Astrocyte of the spinal cord (primary cell): ENCODE data around the gene TSSC4.

Experiments used
- DNase-seq: peaks from one replicate; pipeline ENCODE4 v3.0.0; 2011; ENCODE audit warnings: low read depth, low spot score
- H3K4me3 ChIP-seq: 2 replicates; pipeline ENCODE4 v1.5.1; 2011; ENCODE audit warnings: low read depth, mild to moderate bottlenecking, low read length, moderate library complexity
- CTCF ChIP-seq: IDR thresholded peaks from 2 replicates; pipeline ENCODE4 v1.5.1; 2012; ENCODE audit warnings: low read depth, mild to moderate bottlenecking, low read length, inconsistent platforms
- in situ Hi-C: cut with HindIII; loops from 2 replicates; pipeline ENCODE4 v1.10.0; 2017; ENCODE audit warnings: low sequenced_read_pairs

The TSSC4 gene

GRCh38 chr11:2413742-2414579 is 13.4 kb downstream of the TSSC4 start:
- in situ Hi-C loops: no loop called here
- H3K4me3 ChIP-seq: no peak overlapping the region
- DNase-seq: no peak
- no peak for TF ChIP-seq CTCF

- H3K4me3 ChIP-seq: no peak overlapping the region
- no peak for TF ChIP-seq CTCF
- in situ Hi-C loops: no loop called here
- DNase-seq: no peak
Measured at GRCh38 chr11:2414616-2415015, 14.1 kb downstream of the TSSC4 start.

- no peak for DNase-seq
- no peak overlapping the region for H3K4me3 ChIP-seq
- TF ChIP-seq CTCF: no peak
- in situ Hi-C loops: no loop called here
Measured at GRCh38 chr11:2415171-2415570, 14.6 kb downstream of the TSSC4 start.

- no peak for DNase-seq
- peak; percentile 2 for TF ChIP-seq CTCF
- in situ Hi-C loops: no loop called here
- H3K4me3 ChIP-seq: no peak overlapping the region
Measured at GRCh38 chr11:2415601-2416380, 15.2 kb downstream of the TSSC4 start.

- no peak for DNase-seq
- no peak overlapping the region for H3K4me3 ChIP-seq
- in situ Hi-C loops: no loop called here
- no peak for TF ChIP-seq CTCF
Measured at GRCh38 chr11:2416765-2417164, 16.2 kb downstream of the TSSC4 start.

- TF ChIP-seq CTCF: no peak
Measured at GRCh38 chr11:2417856-2418692, 17.5 kb downstream of the TSSC4 start.

More at GRCh38 chr11:2417856-2418692, 17.5 kb downstream of the TSSC4 start:
- H3K4me3 ChIP-seq: no peak overlapping the region
- in situ Hi-C loops: no loop called here
- DNase-seq: no peak
